GM12892 (cell line): ENCODE results near the gene CST4.

Experiments
- POLR2A ChIP-seq: IDR thresholded peaks from 2 replicates; pipeline ENCODE4 v1.6.1; 2011; ENCODE audit warnings: low read depth, low read length, control low read depth
- POLR2AphosphoS5 ChIP-seq: IDR thresholded peaks from 2 replicates; pipeline ENCODE4 v1.6.1; 2011; ENCODE audit warnings: low read depth, low read length, control low read depth

GRCh38 chr20:23638309-23638708 is 50.5 kb downstream of the CST4 start:
- TF ChIP-seq POLR2AphosphoS5 (no peak), POLR2A (no peak)
